AG04449 (cell line): ENCODE measurements around the gene OXLD1.
"Not testable (repeated sequence)": the region's sequence is repeated elsewhere in the genome, so short reads cannot be mapped to it uniquely, and the experiment has no call there.

Experiments
- CTCF ChIA-PET: fragments of 350-600 bp; formaldehyde crosslinking; extraction: SDS; loops from one replicate; lab custom pipeline; 2021; ENCODE audit warnings: antibody characterized with exemption; lab: Yijun Ruan, JAX
- POLR2A ChIA-PET: fragments of 400-600, 350-600 bp; formaldehyde crosslinking; extraction: SDS; loops from one replicate; lab custom pipeline; 2020; ENCODE audit warnings: antibody characterized with exemption, inconsistent platforms; lab: Yijun Ruan, JAX
- DNase-seq: peaks from one replicate; pipeline ENCODE4 v3.0.0-alpha.2; 2010; ENCODE audit warnings: low read depth, low spot score
- H3K4me3 ChIP-seq: 2 replicates; pipeline ENCODE4 v1.5.1; 2011; ENCODE audit warnings: low read depth, mild to moderate bottlenecking, control low read depth, low read length
- TF ChIP-seq, protein P1 (sequence below): IDR thresholded peaks from one replicate; pipeline ENCODE4 v1.5.1; 2011; ENCODE audit warnings: mild to moderate bottlenecking, moderate library complexity, low read length, control low read depth, inconsistent platforms; ENCODE audit not compliant: insufficient read depth; ENCODE audit errors: missing control alignments

OXLD1 gene

GRCh38 chr17:81630274-81630673 lies 36.1 kb downstream of the OXLD1 start:
- ChIA-PET CTCF (interaction anchor here (1.0 to 2.3 kb wide), 2 partner anchors 23 to 29 kb away, joined by 3 to 11 read pairs; no protein-coding TSS in a partner anchor), POLR2A (no interaction called here)
- H3K4me3 ChIP-seq = no peak overlapping the region
- DNase-seq = no peak
- TF ChIP-seq, protein P1, sequence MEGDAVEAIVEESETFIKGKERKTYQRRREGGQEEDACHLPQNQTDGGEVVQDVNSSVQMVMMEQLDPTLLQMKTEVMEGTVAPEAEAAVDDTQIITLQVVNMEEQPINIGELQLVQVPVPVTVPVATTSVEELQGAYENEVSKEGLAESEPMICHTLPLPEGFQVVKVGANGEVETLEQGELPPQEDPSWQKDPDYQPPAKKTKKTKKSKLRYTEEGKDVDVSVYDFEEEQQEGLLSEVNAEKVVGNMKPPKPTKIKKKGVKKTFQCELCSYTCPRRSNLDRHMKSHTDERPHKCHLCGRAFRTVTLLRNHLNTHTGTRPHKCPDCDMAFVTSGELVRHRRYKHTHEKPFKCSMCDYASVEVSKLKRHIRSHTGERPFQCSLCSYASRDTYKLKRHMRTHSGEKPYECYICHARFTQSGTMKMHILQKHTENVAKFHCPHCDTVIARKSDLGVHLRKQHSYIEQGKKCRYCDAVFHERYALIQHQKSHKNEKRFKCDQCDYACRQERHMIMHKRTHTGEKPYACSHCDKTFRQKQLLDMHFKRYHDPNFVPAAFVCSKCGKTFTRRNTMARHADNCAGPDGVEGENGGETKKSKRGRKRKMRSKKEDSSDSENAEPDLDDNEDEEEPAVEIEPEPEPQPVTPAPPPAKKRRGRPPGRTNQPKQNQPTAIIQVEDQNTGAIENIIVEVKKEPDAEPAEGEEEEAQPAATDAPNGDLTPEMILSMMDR = no peak

- H3K4me3 ChIP-seq = no peak overlapping the region
- DNase-seq = no peak
- ChIA-PET CTCF (interaction anchor here (0.9 to 1.6 kb wide), 3 partner anchors 10 to 24 kb away, joined by 3 to 11 read pairs (median 5); no protein-coding TSS in a partner anchor), POLR2A (no interaction called here)
- TF ChIP-seq, protein P1 = no peak
Measured at GRCh38 chr17:81621494-81622130, 44.8 kb downstream of the OXLD1 start.

DNA sequence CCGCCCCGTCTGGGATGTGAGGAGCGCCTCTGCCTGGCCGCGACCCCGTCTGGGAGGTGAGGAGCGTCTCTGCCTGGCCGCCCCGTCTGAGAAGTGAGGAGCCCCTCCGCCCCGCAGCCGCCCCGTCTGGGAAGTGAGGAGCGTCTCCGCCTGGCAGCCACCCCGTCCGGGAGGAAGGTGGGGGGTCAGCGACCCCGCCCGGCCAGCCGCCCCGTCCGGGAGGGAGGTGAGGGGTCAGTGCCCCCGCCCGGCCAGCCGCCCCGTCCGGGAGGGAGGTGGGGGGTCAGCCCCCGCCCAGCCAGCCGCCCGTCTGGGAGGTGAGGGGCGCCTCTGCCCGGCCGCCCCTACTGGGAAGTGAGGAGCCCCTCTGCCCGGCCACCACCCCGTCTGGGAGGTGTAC lies 48.1 kb downstream of the OXLD1 start:
- DNase-seq, CTCF ChIA-PET: not testable (repeated sequence)

GRCh38 chr17:81616877-81617276 lies 49.5 kb downstream of the OXLD1 start:
- ChIA-PET CTCF (no interaction called here), POLR2A (no interaction called here)
- no peak overlapping the region for H3K4me3 ChIP-seq
- DNase-seq = no peak
- TF ChIP-seq, protein P1 = no peak

More for the DNA sequence above, 48.1 kb downstream of the OXLD1 start:
- POLR2A ChIA-PET, H3K4me3 ChIP-seq: not testable (repeated sequence)

- TF ChIP-seq, protein P1 = no peak
- POLR2A ChIA-PET = interaction anchor here (0.6 to 1.0 kb wide), 4 partner anchors 9 to 87 kb away, joined by 3 read pairs; partner anchors contain the start of genes NPLOC4 and TSPAN10
- CTCF ChIA-PET = interaction anchor here (0.8 to 5.9 kb wide), 4 partner anchors 13 to 63 kb away, joined by 3 to 64 read pairs (median 3); partner anchors contain the start of gene FAAP100
- DNase-seq = no peak
- H3K4me3 ChIP-seq = no peak overlapping the region
Measured at GRCh38 chr17:81615401-81615930, 50.9 kb downstream of the OXLD1 start.
